HepG2 (cell line): ENCODE results near the gene LAMA5. TPM values are rescaled to one million over a fixed set of nuclear protein-coding genes. Genes with fewer than 3 reads are reported as not detected.

Source experiments
- CBFB ChIP-seq: sonication (generic); formaldehyde crosslinking; IDR thresholded peaks from 2 replicates; pipeline ENCODE4 v1.4.0; 2020; ENCODE audit warnings: missing genetic modification reagents
- ELF4 ChIP-seq: sonication (generic); formaldehyde crosslinking; IDR thresholded peaks from 2 replicates; pipeline ENCODE4 v1.5.0; 2020; ENCODE audit warnings: missing genetic modification reagents, mild to moderate bottlenecking, moderate library complexity, borderline replicate concordance
- FIP1L1 ChIP-seq: fragments of 200-400 bp; formaldehyde crosslinking; IDR thresholded peaks from 2 replicates; pipeline ENCODE4 v1.6.1; 2018; ENCODE audit warnings: low read depth, mild to moderate bottlenecking, low read length, moderate library complexity, borderline replicate concordance; ENCODE audit not compliant: insufficient read depth
- JDP2 ChIP-seq: sonication (generic); formaldehyde crosslinking; IDR thresholded peaks from 2 replicates; pipeline ENCODE4 v1.8.1; 2022; ENCODE audit warnings: missing genetic modification reagents, borderline replicate concordance
- KAT8 ChIP-seq: IDR thresholded peaks from 2 replicates; pipeline ENCODE4 v1.6.1; 2016; ENCODE audit warnings: missing genetic modification reagents, missing compliant biosample characterization
- KDM4B ChIP-seq: sonication (generic); formaldehyde crosslinking; IDR thresholded peaks from 2 replicates; pipeline ENCODE4 v1.4.0; 2020; ENCODE audit warnings: missing genetic modification reagents
- KLF13 ChIP-seq: sonication (generic); formaldehyde crosslinking; IDR thresholded peaks from 2 replicates; pipeline ENCODE4 v1.4.0; 2020; ENCODE audit warnings: mild to moderate bottlenecking, missing genetic modification reagents
- RARG ChIP-seq: sonication (generic); formaldehyde crosslinking; IDR thresholded peaks from 2 replicates; pipeline ENCODE4 v1.4.0; 2020; ENCODE audit warnings: low read depth, mild to moderate bottlenecking, missing genetic modification reagents
- SALL2 ChIP-seq: sonication (generic); formaldehyde crosslinking; IDR thresholded peaks from 2 replicates; pipeline ENCODE4 v1.8.1; 2023; ENCODE audit warnings: mild to moderate bottlenecking, missing genetic modification reagents, inconsistent platforms
- ZBTB8A ChIP-seq: sonication (generic); formaldehyde crosslinking; IDR thresholded peaks from 2 replicates; pipeline ENCODE4 v1.4.0; 2020; ENCODE audit warnings: mild to moderate bottlenecking, low read depth, missing genetic modification reagents, borderline replicate concordance
- ZMYM2 ChIP-seq: sonication (generic); formaldehyde crosslinking; IDR thresholded peaks from 2 replicates; pipeline ENCODE4 v1.8.0; 2022; ENCODE audit warnings: mild to moderate bottlenecking, missing genetic modification reagents
- ZNF703 ChIP-seq: sonication (generic); formaldehyde crosslinking; IDR thresholded peaks from 2 replicates; pipeline ENCODE4 v1.5.1; 2020; ENCODE audit warnings: missing genetic modification reagents, mild to moderate bottlenecking, moderate library complexity, borderline replicate concordance
- ZNF746 ChIP-seq: sonication (generic); formaldehyde crosslinking; IDR thresholded peaks from 2 replicates; pipeline ENCODE4 v1.8.0; 2022; ENCODE audit warnings: mild to moderate bottlenecking, missing genetic modification reagents
- ZNF790 ChIP-seq: sonication (generic); formaldehyde crosslinking; IDR thresholded peaks from 2 replicates; pipeline ENCODE4 v1.8.0; 2022; ENCODE audit warnings: missing genetic modification reagents, mild to moderate bottlenecking, borderline replicate concordance
- ZNF891 ChIP-seq: sonication (generic); formaldehyde crosslinking; IDR thresholded peaks from 2 replicates; pipeline ENCODE4 v1.5.0; 2020; ENCODE audit warnings: mild to moderate bottlenecking, missing genetic modification reagents
- polyA plus RNA-seq, 8 experiments: library from polyadenylated mRNA; depleted of rRNA in 3 of 8; stranded (reverse) in 7 of 8; unstranded in 1 of 8; fragments of >200 nt; fragmentation: Illumina TruSeq in 4 of 8; extraction: Trizol in 4 of 8; gene quantifications; 2 replicates each; pipeline versions ENCODE4 v1.2.1 to v1.2.3, GENCODE V29; 2011 to 2016; ENCODE audit warnings: low read depth in 4 of 8, missing spikeins in 1 of 8, mixed read lengths in 1 of 8; ENCODE audit not compliant: insufficient read depth in 1 of 8
- total RNA-seq, 5 experiments: library from RNA; depleted of rRNA; stranded (reverse); fragments of >200 nt; fragmentation: Illumina TruSeq; extraction: Trizol; gene quantifications; 2 replicates each; pipeline ENCODE4 v1.2.3, GENCODE V29; 2016; ENCODE audit warnings: low read depth in 1 of 5
- TF ChIP-seq, protein P1 (sequence below): sonication (generic); formaldehyde crosslinking; IDR thresholded peaks from 2 replicates; pipeline ENCODE4 v1.4.0; 2020; ENCODE audit warnings: mild to moderate bottlenecking, missing genetic modification reagents
- TF ChIP-seq, protein P2 (sequence below): sonication (generic); formaldehyde crosslinking; IDR thresholded peaks from 2 replicates; pipeline ENCODE4 v1.4.0; 2020; ENCODE audit warnings: missing genetic modification reagents
- TF ChIP-seq, protein P3 (sequence below): sonication (generic); formaldehyde crosslinking; IDR thresholded peaks from 2 replicates; pipeline ENCODE4 v1.5.0; 2020; ENCODE audit warnings: missing genetic modification reagents

Gene LAMA5
- total and polyA plus RNA-seq, 2 of the 13 experiments (the other 11 are each of a cell fraction or from before 2014, with no cell fraction given) = 21.0 to 44.7 TPM

DNA sequence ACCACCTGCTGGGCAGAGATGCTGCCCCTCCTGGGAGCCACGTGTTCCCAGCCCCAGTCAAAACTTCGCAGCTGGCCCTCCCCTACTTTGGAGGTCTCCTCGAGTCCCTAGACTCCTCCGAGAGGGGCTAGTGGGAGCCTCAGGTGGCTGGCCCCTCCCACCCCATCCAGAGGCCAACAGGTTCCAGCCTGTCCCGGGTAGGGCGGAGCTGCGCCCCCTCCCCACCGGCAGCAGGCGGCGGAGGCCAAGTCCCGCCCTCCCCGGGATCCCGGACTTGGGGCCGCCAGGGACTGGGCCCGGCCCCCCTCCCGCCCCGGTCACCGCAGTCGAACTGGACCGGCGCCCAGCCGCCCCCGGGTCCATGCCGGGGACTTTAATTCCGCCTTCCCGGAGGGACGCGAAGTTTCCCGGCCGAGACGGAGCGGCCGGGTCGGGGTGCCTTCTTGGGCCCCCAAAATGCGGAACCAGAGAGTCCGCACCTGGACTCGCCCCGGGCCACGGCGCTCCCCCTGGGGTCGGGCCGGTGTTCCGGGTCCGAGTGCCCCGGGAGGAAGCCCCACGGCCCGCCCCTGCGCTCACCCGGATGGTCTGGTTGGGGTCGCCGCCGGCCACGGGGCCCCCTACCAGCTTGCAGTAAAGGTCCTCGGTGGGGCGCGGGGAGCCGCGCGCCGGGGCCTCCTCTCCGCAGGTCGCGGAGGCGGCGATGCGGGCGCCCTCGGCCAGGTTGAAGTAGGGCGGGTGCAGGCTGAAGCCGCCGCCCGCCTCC, 559 bp downstream of the LAMA5 start (continued):
- TF ChIP-seq, protein P1, sequence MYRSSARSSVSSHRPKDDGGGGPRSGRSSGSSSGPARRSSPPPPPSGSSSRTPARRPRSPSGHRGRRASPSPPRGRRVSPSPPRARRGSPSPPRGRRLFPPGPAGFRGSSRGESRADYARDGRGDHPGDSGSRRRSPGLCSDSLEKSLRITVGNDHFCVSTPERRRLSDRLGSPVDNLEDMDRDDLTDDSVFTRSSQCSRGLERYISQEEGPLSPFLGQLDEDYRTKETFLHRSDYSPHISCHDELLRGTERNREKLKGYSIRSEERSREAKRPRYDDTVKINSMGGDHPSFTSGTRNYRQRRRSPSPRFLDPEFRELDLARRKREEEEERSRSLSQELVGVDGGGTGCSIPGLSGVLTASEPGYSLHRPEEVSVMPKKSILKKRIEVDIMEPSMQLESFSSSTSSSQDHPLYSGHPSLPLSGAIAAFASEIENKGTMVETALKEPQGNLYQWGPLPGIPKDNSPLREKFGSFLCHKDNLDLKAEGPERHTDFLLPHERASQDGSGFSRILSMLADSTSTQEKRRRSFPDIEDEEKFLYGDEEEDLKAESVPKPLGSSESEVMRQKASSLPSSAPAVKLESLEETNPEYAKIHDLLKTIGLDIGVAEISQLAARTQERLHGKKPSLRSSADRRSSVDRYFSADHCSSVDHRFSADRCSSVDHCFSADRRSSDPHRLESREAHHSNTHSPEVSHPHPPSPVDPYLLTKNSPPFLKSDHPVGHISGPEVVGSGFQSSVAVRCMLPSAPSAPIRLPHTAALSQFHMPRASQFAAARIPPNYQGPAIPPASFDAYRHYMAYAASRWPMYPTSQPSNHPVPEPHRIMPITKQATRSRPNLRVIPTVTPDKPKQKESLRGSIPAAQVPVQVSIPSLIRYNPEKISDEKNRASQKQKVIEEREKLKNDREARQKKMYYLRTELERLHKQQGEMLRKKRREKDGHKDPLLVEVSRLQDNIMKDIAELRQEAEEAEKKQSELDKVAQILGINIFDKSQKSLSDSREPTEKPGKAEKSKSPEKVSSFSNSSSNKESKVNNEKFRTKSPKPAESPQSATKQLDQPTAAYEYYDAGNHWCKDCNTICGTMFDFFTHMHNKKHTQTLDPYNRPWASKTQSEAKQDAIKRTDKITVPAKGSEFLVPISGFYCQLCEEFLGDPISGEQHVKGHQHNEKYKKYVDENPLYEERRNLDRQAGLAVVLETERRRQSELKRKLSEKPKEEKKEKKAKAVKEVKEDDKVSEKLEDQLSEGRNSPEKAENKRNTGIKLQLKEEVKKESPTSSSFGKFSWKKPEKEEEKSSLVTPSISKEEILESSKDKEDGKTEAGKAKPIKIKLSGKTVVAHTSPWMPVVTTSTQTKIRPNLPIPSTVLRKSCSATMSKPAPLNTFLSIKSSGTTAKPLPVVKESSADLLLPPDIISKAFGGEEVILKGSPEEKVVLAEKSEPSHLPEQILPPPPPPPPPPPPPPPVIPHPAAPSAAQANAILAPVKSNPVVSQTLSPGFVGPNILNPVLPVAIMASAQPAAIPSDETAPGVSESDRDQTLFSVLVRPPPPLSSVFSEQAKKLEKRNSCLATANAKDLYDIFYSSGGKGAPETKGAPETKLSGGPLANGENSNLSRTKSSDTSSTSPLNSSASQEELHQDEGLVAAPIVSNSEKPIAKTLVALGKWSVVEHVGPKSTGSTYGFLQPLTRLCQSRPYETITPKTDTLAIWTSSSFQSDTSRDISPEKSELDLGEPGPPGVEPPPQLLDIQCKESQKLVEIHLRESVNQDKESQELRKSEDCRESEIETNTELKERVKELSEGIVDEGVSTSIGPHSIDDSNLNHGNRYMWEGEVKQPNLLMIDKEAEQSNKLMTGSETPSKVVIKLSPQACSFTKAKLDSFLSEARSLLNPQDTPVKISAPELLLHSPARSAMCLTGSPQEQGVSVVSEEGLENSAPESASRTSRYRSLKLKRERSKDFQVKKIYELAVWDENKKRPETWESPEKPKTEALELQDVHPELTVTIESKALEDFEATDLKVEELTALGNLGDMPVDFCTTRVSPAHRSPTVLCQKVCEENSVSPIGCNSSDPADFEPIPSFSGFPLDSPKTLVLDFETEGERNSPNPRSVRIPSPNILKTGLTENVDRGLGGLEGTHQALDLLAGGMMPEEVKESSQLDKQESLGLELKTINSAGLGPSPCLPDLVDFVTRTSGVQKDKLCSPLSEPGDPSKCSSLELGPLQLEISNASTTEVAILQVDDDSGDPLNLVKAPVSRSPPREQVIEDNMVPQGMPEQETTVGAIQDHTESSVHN (CRISPR knock-in tag) = no peak
- no peak for TF ChIP-seq ZNF790 (CRISPR knock-in tag)
- 0 out of 2 replicates have a peak, but pooled peaks have one; percentile 73 for TF ChIP-seq ZNF703 (CRISPR knock-in tag)
- no peak for TF ChIP-seq FIP1L1
- TF ChIP-seq ZNF891 (CRISPR knock-in tag) = no peak
- no peak for TF ChIP-seq JDP2 (CRISPR knock-in tag)
- TF ChIP-seq, protein P2, sequence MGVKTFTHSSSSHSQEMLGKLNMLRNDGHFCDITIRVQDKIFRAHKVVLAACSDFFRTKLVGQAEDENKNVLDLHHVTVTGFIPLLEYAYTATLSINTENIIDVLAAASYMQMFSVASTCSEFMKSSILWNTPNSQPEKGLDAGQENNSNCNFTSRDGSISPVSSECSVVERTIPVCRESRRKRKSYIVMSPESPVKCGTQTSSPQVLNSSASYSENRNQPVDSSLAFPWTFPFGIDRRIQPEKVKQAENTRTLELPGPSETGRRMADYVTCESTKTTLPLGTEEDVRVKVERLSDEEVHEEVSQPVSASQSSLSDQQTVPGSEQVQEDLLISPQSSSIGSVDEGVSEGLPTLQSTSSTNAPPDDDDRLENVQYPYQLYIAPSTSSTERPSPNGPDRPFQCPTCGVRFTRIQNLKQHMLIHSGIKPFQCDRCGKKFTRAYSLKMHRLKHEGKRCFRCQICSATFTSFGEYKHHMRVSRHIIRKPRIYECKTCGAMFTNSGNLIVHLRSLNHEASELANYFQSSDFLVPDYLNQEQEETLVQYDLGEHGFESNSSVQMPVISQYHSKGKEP = 0 out of 2 replicates have a peak, but pooled peaks have one; percentile 23
- TF ChIP-seq KAT8 (CRISPR knock-in tag) = peak; percentile 43; the same call in 1 of the 2 replicates
- TF ChIP-seq, protein P3, sequence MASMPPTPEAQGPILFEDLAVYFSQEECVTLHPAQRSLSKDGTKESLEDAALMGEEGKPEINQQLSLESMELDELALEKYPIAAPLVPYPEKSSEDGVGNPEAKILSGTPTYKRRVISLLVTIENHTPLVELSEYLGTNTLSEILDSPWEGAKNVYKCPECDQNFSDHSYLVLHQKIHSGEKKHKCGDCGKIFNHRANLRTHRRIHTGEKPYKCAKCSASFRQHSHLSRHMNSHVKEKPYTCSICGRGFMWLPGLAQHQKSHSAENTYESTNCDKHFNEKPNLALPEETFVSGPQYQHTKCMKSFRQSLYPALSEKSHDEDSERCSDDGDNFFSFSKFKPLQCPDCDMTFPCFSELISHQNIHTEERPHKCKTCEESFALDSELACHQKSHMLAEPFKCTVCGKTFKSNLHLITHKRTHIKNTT (CRISPR knock-in tag) = no peak
- peak; percentile 64; the same call in 1 of the 2 replicates for TF ChIP-seq CBFB (CRISPR knock-in tag)
- TF ChIP-seq RARG = no peak; the same call in 1 of the 2 replicates
- peak; percentile 33; the same call in 1 of the 2 replicates for TF ChIP-seq SALL2 (CRISPR knock-in tag)
- no peak for TF ChIP-seq KLF13
- no peak for TF ChIP-seq ZBTB8A (CRISPR knock-in tag)
- TF ChIP-seq ZNF746 (CRISPR knock-in tag) = no peak; the same call in 1 of the 2 replicates
- no peak for TF ChIP-seq ELF4 (CRISPR knock-in tag)
- TF ChIP-seq ZMYM2 = 0 out of 2 replicates have a peak, but pooled peaks have one; percentile 16
- TF ChIP-seq KDM4B = no peak; the same call in 1 of the 2 replicates
